ENCODE results near the gene OR51B2. TPM values are rescaled to one million over a fixed set of nuclear protein-coding genes. Genes with fewer than 3 reads are reported as not detected.

The OR51B2 gene
- not detected in 2 replicates for total RNA-seq

GRCh38 chr11:5324197-5324596 lies at the start of gene OR51B2:
Gene OR51B2, minus strand, starts transcription at chr11:5324297. Its CDS starts 0 bp downstream, at chr11:5324297.

GRCh38 chr11:5351208-5351607 lies 27.1 kb upstream of the OR51B2 start, which contains the start of gene OR51B6:
Gene OR51B6, plus strand, starts transcription at chr11:5351508. Its CDS starts 0 bp downstream, at chr11:5351508.

GRCh38 chr11:5343474-5344335 lies 19.6 kb upstream of the OR51B2 start, which contains the start of gene OR51B5:
Gene OR51B5, minus strand, starts transcription at chr11:5343524. Its CDS starts 0 bp downstream, at chr11:5343524.

GRCh38 chr11:5301846-5302245 lies 22.3 kb downstream of the OR51B2 start, which contains the start of gene OR51B4:
Gene OR51B4, minus strand, starts transcription at chr11:5301946. Its CDS starts 0 bp downstream, at chr11:5301946.

Other genes starting within 250 kb of the OR51B2 start
- gene OR52A5, start 185.9 kb downstream of the OR51B2 start, total RNA-seq, result not detected in 2 replicates
- not detected in 2 replicates for gene OR52A1, start 169.5 kb downstream of the OR51B2 start, total RNA-seq
- gene OR51V1, start 123.6 kb downstream of the OR51B2 start, total RNA-seq, result not detected in 2 replicates
- gene HBB, start 97.2 kb downstream of the OR51B2 start, total RNA-seq, result not detected in 2 replicates
- not detected in 2 replicates for gene HBD, start 89.8 kb downstream of the OR51B2 start, total RNA-seq
- gene HBG1, start 74.4 kb downstream of the OR51B2 start, total RNA-seq, result not detected in 2 replicates
- 0.18 TPM in 1 of 2 replicates, not detected in the other for gene HBG2, start 69.5 kb downstream of the OR51B2 start, total RNA-seq
- gene HBE1, start 54.4 kb downstream of the OR51B2 start, total RNA-seq, result 0.18 TPM in 1 of 2 replicates, not detected in the other
- gene OR51B4, start 22.4 kb downstream of the OR51B2 start, total RNA-seq, result not detected in 2 replicates
- not detected in 2 replicates for gene OR51B5, start 19.2 kb upstream of the OR51B2 start, total RNA-seq
- not detected in 2 replicates for gene OR51B6, start 27.2 kb upstream of the OR51B2 start, total RNA-seq
- gene OR51M1, start 59.5 kb upstream of the OR51B2 start, total RNA-seq, result not detected in 2 replicates
- not detected in 2 replicates for gene OR51Q1, start 97.8 kb upstream of the OR51B2 start, total RNA-seq
- gene OR51I1, start 117.2 kb upstream of the OR51B2 start, total RNA-seq, result not detected in 2 replicates
- not detected in 2 replicates for gene OR51I2, start 125.0 kb upstream of the OR51B2 start, total RNA-seq
- gene OR52D1, start 164.4 kb upstream of the OR51B2 start, total RNA-seq, result not detected in 2 replicates
- 0.09 TPM in 1 of 2 replicates, not detected in the other for gene UBQLN3, start 185.7 kb upstream of the OR51B2 start, total RNA-seq
- under 0.01 TPM in 1 of 2 replicates, not detected in the other for gene UBQLNL, start 192.4 kb upstream of the OR51B2 start, total RNA-seq
- gene OR52H1, start 224.2 kb upstream of the OR51B2 start, total RNA-seq, result 0.18 and 0.19 TPM in 2 replicates

Measured in endothelial cell of coronary artery (primary cell).